ENCODE data around the gene UBXN6.

Gene UBXN6

DNA sequence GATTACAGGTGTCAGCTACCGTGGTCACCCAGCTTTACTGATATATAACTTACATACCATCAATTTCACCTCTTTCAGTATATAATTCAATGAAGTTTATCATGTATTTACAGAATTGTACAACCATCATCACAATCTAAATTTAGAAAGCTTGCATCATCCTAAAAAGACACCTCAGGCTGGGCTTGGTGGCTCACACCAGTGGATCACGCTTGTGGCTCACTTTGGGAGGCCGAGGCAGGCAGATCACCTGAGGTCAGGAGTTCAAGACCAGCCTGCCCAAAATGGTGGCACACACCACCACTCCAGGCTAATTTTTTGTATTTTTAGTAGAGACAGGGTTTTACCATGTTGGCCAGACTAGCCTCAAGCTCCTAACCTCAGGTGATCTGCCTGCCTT, 10.2 kb upstream of the UBXN6 start:
- Histone ChIP-seq H3K4me3 (IDR thresholded peaks at IDR 0.05; ENCODE audit: insufficient read depth, low read depth, low read length) (no peak overlapping the region), H3K4me1 (ENCODE audit: low read depth, poor library complexity, severe bottlenecking) (no peaks in the 10 kb centered on the region), H4K20me1 (ENCODE audit: insufficient read depth) (no peaks in the 10 kb centered on the region), H3K4me2 (no peak overlapping the region), H3K27me3 (ENCODE audit: insufficient read depth, low read depth) (no peaks in the 10 kb centered on the region), H2AFZ (ENCODE audit: low read depth) (no peak overlapping the region), H3K79me2 (ENCODE audit: insufficient read depth, low read depth) (peaks cover 4% of the 10 kb centered on the region), H3K9ac (no peak overlapping the region), H3K36me3 (ENCODE audit: insufficient read depth) (no peaks in the 10 kb centered on the region), H3K27ac (no peak overlapping the region)
- TF ChIP-seq, protein P1, sequence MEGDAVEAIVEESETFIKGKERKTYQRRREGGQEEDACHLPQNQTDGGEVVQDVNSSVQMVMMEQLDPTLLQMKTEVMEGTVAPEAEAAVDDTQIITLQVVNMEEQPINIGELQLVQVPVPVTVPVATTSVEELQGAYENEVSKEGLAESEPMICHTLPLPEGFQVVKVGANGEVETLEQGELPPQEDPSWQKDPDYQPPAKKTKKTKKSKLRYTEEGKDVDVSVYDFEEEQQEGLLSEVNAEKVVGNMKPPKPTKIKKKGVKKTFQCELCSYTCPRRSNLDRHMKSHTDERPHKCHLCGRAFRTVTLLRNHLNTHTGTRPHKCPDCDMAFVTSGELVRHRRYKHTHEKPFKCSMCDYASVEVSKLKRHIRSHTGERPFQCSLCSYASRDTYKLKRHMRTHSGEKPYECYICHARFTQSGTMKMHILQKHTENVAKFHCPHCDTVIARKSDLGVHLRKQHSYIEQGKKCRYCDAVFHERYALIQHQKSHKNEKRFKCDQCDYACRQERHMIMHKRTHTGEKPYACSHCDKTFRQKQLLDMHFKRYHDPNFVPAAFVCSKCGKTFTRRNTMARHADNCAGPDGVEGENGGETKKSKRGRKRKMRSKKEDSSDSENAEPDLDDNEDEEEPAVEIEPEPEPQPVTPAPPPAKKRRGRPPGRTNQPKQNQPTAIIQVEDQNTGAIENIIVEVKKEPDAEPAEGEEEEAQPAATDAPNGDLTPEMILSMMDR (conservative IDR thresholded peaks at IDR 0.05; ENCODE audit: low read depth, low read length) = no peak

DNA sequence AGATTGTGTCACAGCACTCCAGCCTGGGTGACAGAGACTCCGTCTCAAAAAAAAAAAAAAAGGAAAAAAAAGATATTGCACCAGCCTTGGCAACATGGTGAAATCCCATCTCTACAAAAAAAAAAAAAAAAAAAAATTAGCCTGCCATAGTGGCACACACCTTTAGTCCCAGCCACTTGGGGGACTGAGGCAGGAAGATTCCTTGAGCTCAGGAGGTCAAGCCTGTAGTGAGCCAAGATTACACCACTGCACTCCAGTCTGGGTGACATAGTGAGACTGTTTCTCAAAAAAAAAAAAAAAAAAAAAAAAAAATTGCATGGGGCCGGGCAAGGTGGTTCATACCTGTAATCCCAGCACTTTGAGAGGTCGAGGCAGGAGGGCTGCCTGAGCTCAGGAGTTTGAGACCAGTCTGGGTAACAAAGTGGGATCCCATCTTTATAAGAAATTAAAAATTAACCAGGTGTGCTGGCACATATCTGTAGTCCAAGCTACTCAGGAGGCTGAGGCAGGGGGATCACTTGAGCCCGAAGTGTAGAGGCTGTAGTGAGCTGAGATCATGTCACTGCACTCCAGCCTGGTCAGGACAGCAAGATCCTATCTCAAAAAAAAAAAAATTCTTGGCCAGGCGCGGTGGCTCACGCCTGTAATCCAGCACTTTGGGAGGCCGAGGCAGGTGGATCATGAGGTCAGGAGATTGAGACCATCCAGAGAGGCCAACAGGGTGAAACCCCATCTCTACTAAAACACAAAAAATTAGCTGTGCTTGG, 7.4 kb upstream of the UBXN6 start:
- Histone ChIP-seq H3K27me3 (ENCODE audit: insufficient read depth, low read depth) (peaks cover 8% of the 10 kb centered on the region; the same call in 1 of the 2 replicates), H3K4me2 (no peak overlapping the region), H3K9ac (no peak overlapping the region), H2AFZ (ENCODE audit: low read depth) (no peak overlapping the region), H3K4me3 (IDR thresholded peaks at IDR 0.05; ENCODE audit: insufficient read depth, low read depth, low read length) (no peak overlapping the region), H3K4me1 (ENCODE audit: low read depth, poor library complexity, severe bottlenecking) (no peaks in the 10 kb centered on the region), H3K79me2 (ENCODE audit: insufficient read depth, low read depth) (no peaks in the 10 kb centered on the region), H4K20me1 (ENCODE audit: insufficient read depth) (no peaks in the 10 kb centered on the region), H3K27ac (no peak overlapping the region), H3K36me3 (ENCODE audit: insufficient read depth) (no peaks in the 10 kb centered on the region)
- TF ChIP-seq, protein P1 (conservative IDR thresholded peaks at IDR 0.05; ENCODE audit: low read depth, low read length) = no peak

DNA sequence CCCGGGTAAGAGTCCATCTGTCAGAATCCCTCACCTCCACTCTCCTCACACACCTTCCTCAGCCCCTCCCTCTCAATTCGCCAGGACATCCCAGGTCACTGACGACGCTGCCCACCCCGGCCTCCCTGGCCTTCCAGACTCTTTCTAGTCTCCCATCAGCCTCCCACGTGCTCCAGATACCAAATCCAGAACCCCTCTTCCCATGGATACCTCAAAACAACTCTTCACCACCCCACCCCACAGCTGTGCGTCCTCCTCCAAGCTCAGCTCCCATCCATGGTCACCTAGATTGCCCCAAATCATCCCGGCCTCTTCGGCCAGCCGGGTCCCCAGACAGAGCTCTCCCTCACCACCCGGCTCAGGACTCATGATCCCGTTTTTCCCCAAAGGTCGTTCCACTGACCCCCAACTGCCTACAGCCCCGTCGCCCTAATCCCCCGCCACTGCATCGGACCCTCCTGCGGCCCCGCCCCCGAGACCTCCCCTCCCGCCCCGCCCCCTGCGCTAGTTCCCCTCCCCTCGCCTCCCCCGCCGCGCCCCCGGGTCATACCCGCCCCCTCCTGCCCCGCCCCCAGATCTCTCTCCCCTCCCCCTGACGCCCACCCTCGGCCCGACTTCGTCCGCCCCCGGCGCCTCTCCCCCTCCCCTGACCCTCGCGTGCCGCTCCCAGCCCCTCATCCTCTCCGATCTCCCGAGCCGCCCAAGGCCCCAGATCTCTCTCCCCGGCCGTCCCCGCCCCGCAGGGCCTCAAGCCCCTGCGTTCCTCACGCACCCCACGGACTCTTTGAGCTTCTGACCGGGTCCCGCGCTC, 546 bp downstream of the UBXN6 start:
- Histone ChIP-seq H3K79me2 (ENCODE audit: insufficient read depth, low read depth) (no peaks in the 10 kb centered on the region; the same call in 1 of the 2 replicates), H3K36me3 (ENCODE audit: insufficient read depth) (no peaks in the 10 kb centered on the region), H3K4me3 (IDR thresholded peaks at IDR 0.05; ENCODE audit: insufficient read depth, low read depth, low read length) (no peak overlapping the region), H3K27me3 (ENCODE audit: insufficient read depth, low read depth) (peaks cover 8% of the 10 kb centered on the region; the same call in 1 of the 2 replicates), H2AFZ (ENCODE audit: low read depth) (no peak overlapping the region), H3K4me2 (peak overlapping the region; percentile 73), H3K4me1 (ENCODE audit: low read depth, poor library complexity, severe bottlenecking) (peaks cover 10% of the 10 kb centered on the region), H4K20me1 (ENCODE audit: insufficient read depth) (no peaks in the 10 kb centered on the region), H3K9ac (no peak overlapping the region), H3K27ac (no peak overlapping the region)
- TF ChIP-seq, protein P1 (conservative IDR thresholded peaks at IDR 0.05; ENCODE audit: low read depth, low read length) = no peak

DNA sequence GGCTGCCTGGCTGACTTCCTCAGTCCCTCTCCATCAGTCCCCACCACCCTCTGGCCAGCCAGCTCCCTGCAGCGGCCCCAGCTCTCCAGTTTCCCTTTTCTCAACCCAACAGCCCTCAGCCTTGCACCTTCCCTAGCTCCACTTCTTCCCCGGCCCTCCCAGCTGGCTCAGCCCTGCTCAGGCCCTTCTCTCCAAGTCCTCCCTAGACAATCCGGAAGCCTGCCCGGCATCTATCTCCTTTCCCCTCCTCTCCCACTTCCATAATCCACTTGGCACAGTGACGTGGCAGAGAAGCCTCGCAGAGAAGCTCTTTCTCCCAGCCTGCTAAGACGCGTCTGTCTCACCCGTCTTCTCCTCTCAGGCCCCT, 1.1 kb downstream of the UBXN6 start:
- Histone ChIP-seq H3K79me2 (ENCODE audit: insufficient read depth, low read depth) (no peaks in the 10 kb centered on the region; the same call in 1 of the 2 replicates), H3K27me3 (ENCODE audit: insufficient read depth, low read depth) (peaks cover 8% of the 10 kb centered on the region; the same call in 1 of the 2 replicates), H3K4me3 (IDR thresholded peaks at IDR 0.05; ENCODE audit: insufficient read depth, low read depth, low read length) (no peak overlapping the region), H3K4me1 (ENCODE audit: low read depth, poor library complexity, severe bottlenecking) (peaks cover 10% of the 10 kb centered on the region), H2AFZ (ENCODE audit: low read depth) (no peak overlapping the region), H3K4me2 (peak overlapping the region; percentile 73; the same call in 1 of the 2 replicates), H3K9ac (no peak overlapping the region), H4K20me1 (ENCODE audit: insufficient read depth) (no peaks in the 10 kb centered on the region), H3K27ac (no peak overlapping the region), H3K36me3 (ENCODE audit: insufficient read depth) (no peaks in the 10 kb centered on the region)
- TF ChIP-seq, protein P1 (conservative IDR thresholded peaks at IDR 0.05; ENCODE audit: low read depth, low read length) = no peak
